ENCODE results near the gene CDK14. TPM values are rescaled to one million over a fixed set of nuclear protein-coding genes. Genes with fewer than 3 reads are reported as not detected.
"Not testable (repeated sequence)": the region's sequence is repeated elsewhere in the genome, so short reads cannot be mapped to it uniquely, and the experiment has no call there.

CDK14 gene
- total RNA-seq, 2 experiments from 2014 or later: not detected

DNA sequence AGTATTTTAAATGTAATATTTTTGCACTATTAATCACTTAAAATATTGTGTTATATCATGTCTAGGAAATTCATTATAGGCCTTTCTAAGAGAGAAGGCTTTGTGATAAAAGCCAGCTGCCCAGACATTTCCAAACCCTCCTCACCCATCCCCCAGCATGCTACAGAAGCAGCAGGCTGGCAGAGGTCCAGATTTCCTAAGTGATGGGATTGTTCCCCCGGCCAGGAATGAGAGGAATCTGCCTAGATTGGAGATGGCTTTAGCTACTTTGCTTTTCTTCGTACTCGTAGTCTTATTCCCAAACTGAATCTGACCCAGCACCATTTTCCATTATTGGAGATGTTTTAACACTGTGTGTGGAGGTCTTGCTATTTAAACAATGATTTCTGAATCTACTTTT lies 29.4 kb downstream of the CDK14 start:
- CTCF ChIA-PET: no interaction called here

DNA sequence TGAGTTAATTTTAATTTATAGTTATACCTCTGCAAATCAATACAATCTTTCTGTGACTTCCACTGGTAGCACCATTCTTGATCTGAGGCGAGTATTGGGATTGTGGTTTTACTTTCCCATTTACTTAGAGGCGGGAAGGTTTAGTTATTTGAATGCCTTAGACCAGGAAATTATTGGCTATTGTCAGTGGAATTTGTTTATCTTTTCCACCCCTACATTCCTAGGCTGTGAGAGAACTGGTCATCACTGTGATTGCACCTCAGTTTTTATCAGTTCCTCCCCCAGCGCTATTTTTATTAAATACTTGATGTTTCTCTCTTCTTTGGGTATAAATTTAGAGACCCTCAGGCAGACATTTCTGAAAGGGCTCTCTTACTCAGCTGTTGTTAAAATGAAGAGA lies 29.9 kb downstream of the CDK14 start:
- H3K4me1 Mint-ChIP-seq: no peaks in the 10 kb centered on the region
- no peak for DNase-seq
- no peak overlapping the region for H3K27ac Mint-ChIP-seq
- H3K4me3 Mint-ChIP-seq: no peak overlapping the region
- CTCF ChIA-PET: no interaction called here
- H3K36me3 Mint-ChIP-seq (ENCODE audit: low read depth): no peaks in the 10 kb centered on the region
- no peaks in the 10 kb centered on the region for H3K9me3 Mint-ChIP-seq
- no peaks in the 10 kb centered on the region for H3K27me3 Mint-ChIP-seq
- POLR2A ChIA-PET: no interaction called here

More for the DNA sequence above, 29.4 kb downstream of the CDK14 start:
- no peaks in the 10 kb centered on the region for H3K36me3 Mint-ChIP-seq (ENCODE audit: low read depth)
- no peak overlapping the region for H3K4me3 Mint-ChIP-seq
- POLR2A ChIA-PET: no interaction called here
- H3K9me3 Mint-ChIP-seq: no peaks in the 10 kb centered on the region
- no peaks in the 10 kb centered on the region for H3K4me1 Mint-ChIP-seq
- no peaks in the 10 kb centered on the region for H3K27me3 Mint-ChIP-seq
- no peak for DNase-seq
- no peak overlapping the region for H3K27ac Mint-ChIP-seq

DNA sequence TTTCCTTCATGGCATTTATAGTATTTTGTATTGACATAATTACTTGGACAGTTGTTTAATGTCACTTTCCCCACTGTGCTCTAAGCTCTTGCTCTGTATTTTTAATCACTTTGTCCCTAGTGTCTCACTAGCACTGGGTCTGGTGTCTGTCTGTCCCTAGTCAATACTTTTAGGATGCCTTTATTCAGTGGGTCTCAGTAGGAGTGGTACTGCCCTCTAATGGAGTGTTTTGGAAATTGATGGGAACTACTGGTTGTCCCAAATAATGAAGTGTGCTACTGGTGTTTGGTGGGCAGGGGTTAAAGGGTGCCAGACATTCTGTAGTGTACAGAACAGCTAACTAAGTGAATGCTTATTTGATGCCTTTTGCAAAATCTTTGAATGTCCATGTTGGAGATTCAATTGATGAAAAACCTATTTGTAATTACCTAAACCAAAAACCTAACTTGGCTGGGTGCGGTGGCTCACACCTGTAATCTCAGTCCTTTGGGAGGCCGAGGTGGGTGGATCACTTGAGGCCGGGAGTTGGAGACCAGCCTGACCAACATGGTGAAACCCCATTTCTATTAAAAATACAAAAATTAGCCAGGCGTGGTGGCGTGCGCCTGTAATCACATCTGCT lies 33.3 kb downstream of the CDK14 start:
- Mint-ChIP-seq H3K9me3 (no peaks in the 10 kb centered on the region), H3K4me3 (no peak overlapping the region), H3K27ac (no peak overlapping the region), H3K36me3 (ENCODE audit: low read depth) (no peaks in the 10 kb centered on the region), H3K4me1 (no peaks in the 10 kb centered on the region), H3K27me3 (no peaks in the 10 kb centered on the region)
- CTCF ChIA-PET: no interaction called here
- POLR2A ChIA-PET: no interaction called here
- DNase-seq: no peak

DNA sequence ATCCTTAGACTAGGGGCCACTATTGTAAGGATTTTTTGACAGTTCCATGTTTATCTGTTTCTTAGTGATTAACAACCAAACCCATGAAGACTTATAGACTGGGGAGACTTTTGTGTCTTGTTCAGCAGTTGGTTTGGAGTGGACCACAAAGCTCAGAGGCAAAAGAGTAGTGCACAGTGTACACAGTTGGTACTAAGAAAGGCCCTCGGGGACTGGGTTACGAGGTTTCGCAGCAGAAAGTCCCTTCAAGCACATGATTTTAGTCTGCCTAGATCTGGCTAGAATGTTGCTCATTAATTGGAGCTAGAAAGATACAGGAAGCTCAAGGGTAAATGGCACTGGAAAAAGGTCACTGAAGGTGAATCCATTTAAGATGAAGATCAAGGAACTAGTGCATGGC lies 35.4 kb downstream of the CDK14 start:
- Mint-ChIP-seq H3K9me3 (peaks cover under 1% of the 10 kb centered on the region), H3K27me3 (no peaks in the 10 kb centered on the region), H3K4me1 (no peaks in the 10 kb centered on the region), H3K36me3 (ENCODE audit: low read depth) (no peaks in the 10 kb centered on the region), H3K27ac (no peak overlapping the region), H3K4me3 (no peak overlapping the region)
- ChIA-PET CTCF (no interaction called here), POLR2A (no interaction called here)
- DNase-seq: no peak

DNA sequence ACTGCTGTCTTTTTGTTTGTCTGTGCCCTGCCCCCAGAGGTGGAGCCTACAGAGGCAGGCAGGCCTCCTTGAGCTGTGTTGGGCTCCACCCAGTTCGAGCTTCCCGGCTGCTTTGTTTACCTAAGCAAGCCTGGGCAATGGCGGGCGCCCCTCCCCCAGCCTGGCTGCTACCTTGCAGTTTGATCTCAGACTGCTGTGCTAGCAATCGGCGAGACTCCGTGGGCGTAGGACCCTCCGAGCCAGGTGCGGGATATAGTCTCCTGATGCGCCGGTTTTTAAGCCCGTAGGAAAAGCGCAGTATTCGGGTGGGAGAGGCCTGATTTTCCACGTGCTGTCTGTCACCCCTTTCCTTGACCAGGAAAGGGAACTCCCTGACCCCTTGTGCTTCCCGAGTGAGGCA lies 43.6 kb downstream of the CDK14 start:
- POLR2A ChIA-PET; H3K4me1 Mint-ChIP-seq; H3K36me3 Mint-ChIP-seq (ENCODE audit: low read depth); H3K4me3 Mint-ChIP-seq; H3K27me3 Mint-ChIP-seq; DNase-seq; H3K27ac Mint-ChIP-seq; CTCF ChIA-PET; H3K9me3 Mint-ChIP-seq: not testable (repeated sequence)

DNA sequence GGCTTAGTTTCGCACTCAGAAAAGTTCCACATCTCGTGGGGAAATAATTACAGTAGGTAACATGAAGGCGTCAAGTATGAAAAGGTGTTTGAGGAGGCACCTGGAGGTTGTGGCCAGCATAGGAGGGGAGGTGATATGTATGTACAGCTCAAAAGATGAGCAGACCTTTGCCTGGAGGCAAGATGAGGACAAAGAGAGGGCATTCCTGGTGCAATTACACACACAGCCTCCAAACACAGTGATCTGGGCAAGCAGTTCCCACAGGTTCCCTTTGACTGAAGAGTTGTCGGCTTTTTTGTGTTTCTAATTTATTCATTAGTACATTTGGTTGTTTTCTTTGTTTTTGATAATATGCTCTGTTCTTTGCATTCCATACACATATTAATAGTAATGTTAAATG lies 46.9 kb downstream of the CDK14 start:
- no peaks in the 10 kb centered on the region for H3K27me3 Mint-ChIP-seq
- no peak overlapping the region for H3K4me3 Mint-ChIP-seq
- no peaks in the 10 kb centered on the region for H3K36me3 Mint-ChIP-seq (ENCODE audit: low read depth)
- no peak overlapping the region for H3K27ac Mint-ChIP-seq
- no peaks in the 10 kb centered on the region for H3K4me1 Mint-ChIP-seq
- CTCF ChIA-PET: no interaction called here
- POLR2A ChIA-PET: no interaction called here
- no peak for DNase-seq
- peaks cover 2% of the 10 kb centered on the region for H3K9me3 Mint-ChIP-seq

DNA sequence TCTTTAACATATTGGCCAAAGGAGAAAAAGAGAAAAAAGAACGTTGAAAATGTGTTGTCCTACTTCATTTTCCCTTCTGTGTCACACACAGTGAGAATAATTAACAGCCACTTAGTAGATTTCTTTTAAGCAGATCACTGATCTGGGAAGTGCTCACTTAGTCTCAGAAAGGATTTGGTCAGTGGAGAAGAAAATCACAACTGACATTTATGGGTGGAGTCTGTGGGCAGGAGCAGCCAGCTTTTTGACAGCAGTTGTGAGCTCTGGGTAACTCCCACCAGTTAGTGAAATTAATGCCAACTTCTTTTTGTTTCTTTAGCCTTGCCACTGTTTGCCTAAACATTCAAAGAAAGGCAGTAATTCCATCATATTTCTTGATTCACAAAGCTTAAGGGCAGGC lies 49.7 kb downstream of the CDK14 start:
- no peak for DNase-seq
- CTCF ChIA-PET: interaction anchor here (0.7 kb wide), 1 partner anchor 345 kb away, joined by 3 read pairs; no protein-coding TSS in a partner anchor
- no peaks in the 10 kb centered on the region for H3K36me3 Mint-ChIP-seq (ENCODE audit: low read depth)
- H3K27ac Mint-ChIP-seq: no peak overlapping the region
- POLR2A ChIA-PET: no interaction called here
- H3K9me3 Mint-ChIP-seq: no peaks in the 10 kb centered on the region
- H3K27me3 Mint-ChIP-seq: no peaks in the 10 kb centered on the region
- H3K4me1 Mint-ChIP-seq: no peaks in the 10 kb centered on the region
- no peak overlapping the region for H3K4me3 Mint-ChIP-seq

DNA sequence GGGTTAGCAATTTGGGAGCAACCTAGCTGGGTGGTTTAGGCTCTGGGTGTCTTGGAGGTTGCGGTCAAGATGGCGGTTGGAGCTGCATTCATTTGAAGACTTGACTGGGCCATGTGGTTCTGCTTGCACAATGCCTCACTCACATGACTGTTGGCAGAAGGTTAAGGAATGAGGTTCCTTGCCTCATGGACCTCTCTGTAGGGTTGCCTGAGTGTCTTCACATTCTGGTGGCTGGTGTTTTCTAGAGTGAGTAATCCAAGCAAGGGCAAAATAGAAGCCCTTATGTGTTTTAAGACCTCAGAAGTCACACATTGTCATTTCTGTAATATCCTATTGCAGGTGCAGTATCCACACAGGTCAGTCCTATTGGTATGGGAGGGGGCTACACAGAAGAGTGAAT lies 52.0 kb downstream of the CDK14 start:
- Mint-ChIP-seq H3K4me1 (no peaks in the 10 kb centered on the region), H3K27ac (no peak overlapping the region), H3K4me3 (no peak overlapping the region), H3K9me3 (no peaks in the 10 kb centered on the region), H3K27me3 (no peaks in the 10 kb centered on the region), H3K36me3 (ENCODE audit: low read depth) (no peaks in the 10 kb centered on the region)
- ChIA-PET CTCF (no interaction called here), POLR2A (no interaction called here)
- no peak for DNase-seq

DNA sequence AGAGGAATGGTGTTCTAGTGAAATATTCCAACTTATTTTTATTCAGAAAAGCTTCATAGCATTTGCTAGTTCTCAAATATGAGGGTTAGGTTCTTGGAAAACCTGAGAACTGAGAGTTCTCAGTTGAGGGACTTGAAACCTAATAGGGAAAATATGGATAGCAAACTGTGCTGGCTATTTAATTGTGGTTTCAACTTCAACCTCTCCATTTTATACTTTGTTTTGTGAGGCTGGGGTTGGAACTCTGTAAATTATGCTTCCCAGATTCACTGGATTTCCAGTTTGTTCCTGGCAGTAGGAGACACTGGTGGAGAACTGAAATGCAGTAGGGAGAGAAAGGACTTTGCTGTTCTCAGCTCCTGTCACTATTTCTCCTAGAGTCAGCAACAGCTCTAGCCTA lies 52.7 kb downstream of the CDK14 start:
- POLR2A ChIA-PET: no interaction called here
- no peak overlapping the region for H3K4me3 Mint-ChIP-seq
- H3K9me3 Mint-ChIP-seq: no peaks in the 10 kb centered on the region
- H3K36me3 Mint-ChIP-seq (ENCODE audit: low read depth): no peaks in the 10 kb centered on the region
- no peaks in the 10 kb centered on the region for H3K27me3 Mint-ChIP-seq
- DNase-seq: no peak
- no peaks in the 10 kb centered on the region for H3K4me1 Mint-ChIP-seq
- H3K27ac Mint-ChIP-seq: no peak overlapping the region
- CTCF ChIA-PET: no interaction called here

DNA sequence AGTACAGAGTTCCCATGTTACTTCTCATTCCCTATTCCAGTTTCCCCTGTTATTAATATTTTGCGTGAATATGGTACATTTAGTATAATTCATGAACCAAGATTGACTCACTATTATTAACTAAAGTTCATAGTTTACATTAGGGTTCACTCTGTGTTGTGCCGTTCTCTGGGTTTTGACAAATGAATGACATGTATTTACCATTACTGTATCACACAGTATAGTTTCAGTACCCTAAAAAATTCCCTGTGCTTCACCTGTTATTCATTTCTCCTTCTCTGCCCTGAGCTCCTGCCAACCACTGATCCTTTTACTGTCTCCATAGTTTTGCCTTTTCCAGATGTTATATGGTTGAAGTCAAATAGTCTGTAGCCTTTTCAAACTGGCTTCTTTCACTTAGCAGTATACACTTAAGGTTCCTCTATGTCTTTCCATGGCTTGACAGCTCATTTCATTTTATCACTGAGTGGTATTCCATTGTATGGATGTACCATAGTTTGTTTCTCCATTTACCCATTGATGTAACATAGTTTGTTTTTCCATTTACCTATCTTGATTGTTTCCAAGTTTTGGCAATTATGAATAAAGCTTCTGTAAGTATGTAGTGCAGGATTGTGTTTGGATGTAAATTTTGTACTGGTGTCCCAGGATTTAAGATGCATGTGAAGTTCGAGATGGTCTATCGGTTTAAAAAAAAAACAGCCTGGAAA lies 58.8 kb downstream of the CDK14 start:
- no peaks in the 10 kb centered on the region for H3K36me3 Mint-ChIP-seq (ENCODE audit: low read depth)
- no peaks in the 10 kb centered on the region for H3K4me1 Mint-ChIP-seq
- H3K9me3 Mint-ChIP-seq: no peaks in the 10 kb centered on the region
- DNase-seq: no peak
- H3K27ac Mint-ChIP-seq: no peak overlapping the region
- H3K27me3 Mint-ChIP-seq: no peaks in the 10 kb centered on the region
- CTCF ChIA-PET: no interaction called here
- no peak overlapping the region for H3K4me3 Mint-ChIP-seq
- POLR2A ChIA-PET: no interaction called here

DNA sequence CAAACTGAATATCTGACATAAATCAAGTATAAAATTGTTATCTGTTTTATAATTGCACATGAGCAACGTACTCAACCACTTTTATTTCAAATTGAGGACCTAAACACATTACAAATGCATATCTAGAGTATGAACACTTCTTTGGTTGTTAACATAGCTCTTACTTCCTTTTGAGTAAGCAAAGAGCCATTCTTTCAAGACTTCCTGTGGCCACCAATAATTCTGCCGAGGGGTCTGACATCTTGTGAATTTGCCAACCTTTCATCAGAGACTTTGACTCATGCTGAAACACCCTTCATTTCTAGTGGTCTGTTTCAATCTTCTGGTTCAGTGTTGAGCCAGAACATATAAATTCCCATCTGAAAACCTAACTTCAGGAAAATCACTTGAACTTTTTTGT lies 59.4 kb downstream of the CDK14 start:
- ChIA-PET CTCF (no interaction called here), POLR2A (no interaction called here)
- no peak overlapping the region for H3K27ac Mint-ChIP-seq
- no peak overlapping the region for H3K4me3 Mint-ChIP-seq
- H3K4me1 Mint-ChIP-seq: no peaks in the 10 kb centered on the region
- no peak for DNase-seq
- H3K36me3 Mint-ChIP-seq (ENCODE audit: low read depth): no peaks in the 10 kb centered on the region
- no peaks in the 10 kb centered on the region for H3K27me3 Mint-ChIP-seq
- H3K9me3 Mint-ChIP-seq: no peaks in the 10 kb centered on the region

DNA sequence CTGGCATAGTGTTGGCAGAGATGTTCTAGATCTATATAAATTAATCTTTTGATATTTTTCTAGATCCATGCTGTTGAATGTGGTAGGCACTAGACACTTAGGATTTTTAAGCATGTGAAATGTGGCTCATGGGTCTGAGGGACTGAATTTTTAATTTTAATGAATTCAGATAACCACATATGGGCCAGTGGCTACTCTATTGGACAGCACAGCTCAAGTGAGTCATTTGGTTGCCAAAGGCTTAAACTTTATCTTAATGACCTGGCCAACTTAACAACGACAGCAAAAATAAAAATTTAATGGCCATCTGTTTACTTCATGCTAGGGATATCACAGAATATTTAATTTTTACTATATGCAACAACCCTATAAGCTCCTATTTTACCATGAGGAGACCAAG lies 61.4 kb downstream of the CDK14 start:
- H3K27me3 Mint-ChIP-seq: no peaks in the 10 kb centered on the region
- ChIA-PET POLR2A (no interaction called here), CTCF (no interaction called here)
- H3K36me3 Mint-ChIP-seq (ENCODE audit: low read depth): no peaks in the 10 kb centered on the region
- no peaks in the 10 kb centered on the region for H3K4me1 Mint-ChIP-seq
- H3K27ac Mint-ChIP-seq: no peak overlapping the region
- no peak overlapping the region for H3K4me3 Mint-ChIP-seq
- no peaks in the 10 kb centered on the region for H3K9me3 Mint-ChIP-seq
- no peak for DNase-seq

DNA sequence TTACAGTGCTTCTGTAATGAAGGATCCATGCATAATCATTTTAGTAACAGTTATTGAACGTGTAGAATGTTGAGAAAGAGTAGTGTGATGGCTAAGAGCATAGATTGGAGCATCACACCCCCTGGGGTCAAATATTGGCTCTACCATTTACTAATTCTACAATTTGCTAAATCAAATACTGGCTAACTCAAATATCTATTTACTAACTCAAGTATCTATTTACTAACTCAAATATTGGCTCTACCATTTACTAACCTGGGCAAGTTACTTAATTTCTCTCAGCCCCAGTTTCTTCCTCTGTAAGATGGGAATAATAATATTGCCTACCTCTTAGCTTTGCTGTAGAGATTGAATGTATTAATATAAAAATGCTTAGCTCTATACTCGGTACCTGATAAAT lies 64.0 kb downstream of the CDK14 start:
- Mint-ChIP-seq H3K27me3 (no peaks in the 10 kb centered on the region), H3K9me3 (no peaks in the 10 kb centered on the region), H3K4me3 (no peak overlapping the region), H3K4me1 (no peaks in the 10 kb centered on the region), H3K27ac (no peak overlapping the region), H3K36me3 (ENCODE audit: low read depth) (no peaks in the 10 kb centered on the region)
- DNase-seq: no peak
- POLR2A ChIA-PET: no interaction called here
- CTCF ChIA-PET: no interaction called here

DNA sequence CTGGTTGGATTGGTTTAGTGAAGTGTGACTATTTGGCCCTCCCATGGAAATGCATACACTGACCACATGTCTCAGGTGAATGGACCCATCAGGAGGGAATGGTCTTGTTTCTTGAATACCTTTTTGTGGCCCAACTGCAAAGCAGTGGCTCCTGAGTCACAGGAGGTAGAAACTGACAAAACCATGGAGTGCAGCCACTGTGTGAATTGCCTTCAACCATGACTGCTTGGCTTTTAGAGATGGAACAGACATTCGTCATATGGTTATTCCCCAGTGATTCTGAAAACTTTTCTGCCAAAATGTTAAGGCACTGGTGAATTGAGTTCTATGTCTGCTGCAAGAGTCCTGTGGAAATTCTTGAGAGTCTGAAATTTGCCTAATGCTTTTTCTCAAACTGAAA lies 64.7 kb downstream of the CDK14 start:
- no peak for DNase-seq
- Mint-ChIP-seq H3K27me3 (no peaks in the 10 kb centered on the region), H3K9me3 (no peaks in the 10 kb centered on the region), H3K4me3 (no peak overlapping the region), H3K36me3 (ENCODE audit: low read depth) (no peaks in the 10 kb centered on the region), H3K4me1 (no peaks in the 10 kb centered on the region), H3K27ac (no peak overlapping the region)
- ChIA-PET CTCF (no interaction called here), POLR2A (no interaction called here)
